Right kidney (tissue), 1 donor: ENCODE measurements around the gene SMC4.

Source experiments
- DNase-seq: peaks from one replicate; pipeline ENCODE4 v3.0.0-alpha.2; 2016

SMC4 gene

GRCh38 chr3:160393346-160394008, 6.0 kb upstream of the SMC4 start:
- DNase-seq: no peak

GRCh38 chr3:160394009-160394392, 5.4 kb upstream of the SMC4 start:
- no peak for DNase-seq

GRCh38 chr3:160395297-160395696, 4.2 kb upstream of the SMC4 start:
- DNase-seq: no peak

- no peak for DNase-seq
These were observed 678 bp upstream of the SMC4 start for GRCh38 chr3:160398820-160399124.

- no peak for DNase-seq
These were observed 716 bp downstream of the SMC4 start for GRCh38 chr3:160400030-160400701.

GRCh38 chr3:160400702-160401150, 1.3 kb downstream of the SMC4 start:
- peak; percentile 79 for DNase-seq

- DNase-seq: peak; percentile 56
These were observed 2.0 kb downstream of the SMC4 start for GRCh38 chr3:160401291-160402095.

GRCh38 chr3:160402221-160403027, 3.0 kb downstream of the SMC4 start:
- DNase-seq: peak; percentile 11

- peak; percentile 12 for DNase-seq
These were observed 3.6 kb downstream of the SMC4 start for GRCh38 chr3:160403028-160403545.

GRCh38 chr3:160403796-160404470, 4.5 kb downstream of the SMC4 start:
- peak; percentile 29 for DNase-seq

- DNase-seq: no peak
These were observed 10.6 kb downstream of the SMC4 start for GRCh38 chr3:160409812-160410610.

GRCh38 chr3:160412477-160412876, 13.0 kb downstream of the SMC4 start:
- no peak for DNase-seq

- peak; percentile 6 for DNase-seq
These were observed 14.3 kb downstream of the SMC4 start for GRCh38 chr3:160413613-160414248.

- no peak for DNase-seq
These were observed 17.9 kb downstream of the SMC4 start for GRCh38 chr3:160417311-160417710.

GRCh38 chr3:160427832-160428424, 28.5 kb downstream of the SMC4 start:
- no peak for DNase-seq

- no peak for DNase-seq
These were observed 34.6 kb downstream of the SMC4 start for GRCh38 chr3:160434071-160434470.

GRCh38 chr3:160435095-160435494, 35.6 kb downstream of the SMC4 start:
- DNase-seq: no peak

GRCh38 chr3:160435747-160436146, 36.3 kb downstream of the SMC4 start:
- DNase-seq: no peak

- DNase-seq: no peak
These were observed 37.6 kb downstream of the SMC4 start for GRCh38 chr3:160437083-160437455.

GRCh38 chr3:160440687-160441086, 41.2 kb downstream of the SMC4 start:
- DNase-seq: no peak
